GM18873 (cell line): ENCODE results near the gene SLC34A2.

Experiments used
- ATAC-seq: cut with Tn5 transposase; IDR thresholded peaks from one replicate; pipeline ENCODE4 v1.9.1; 2021; ENCODE audit warnings: mild to moderate bottlenecking, moderate library complexity, moderate number of reproducible peaks; ENCODE audit not compliant: unreplicated experiment, low FRiP score

The SLC34A2 gene

DNA sequence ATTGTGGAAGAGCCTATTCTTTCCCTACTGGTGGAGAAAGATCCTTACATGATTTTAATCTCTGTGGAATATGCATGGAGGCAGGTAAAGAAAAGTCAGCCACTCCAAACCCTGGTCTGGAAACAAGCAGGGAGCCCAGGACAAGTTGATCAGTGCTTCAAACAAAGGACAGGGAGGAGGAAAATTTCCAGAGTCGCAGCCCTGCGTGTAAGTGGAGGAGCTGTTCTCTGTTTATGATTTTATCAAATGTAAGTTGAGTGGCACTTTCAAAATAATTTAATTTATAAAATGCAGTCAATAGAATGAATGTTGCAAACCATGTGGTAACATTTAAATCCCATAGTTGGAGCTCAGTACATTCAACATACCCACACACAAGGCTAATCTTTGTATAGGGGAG, 57.0 kb downstream of the SLC34A2 start:
- no peak for ATAC-seq

DNA sequence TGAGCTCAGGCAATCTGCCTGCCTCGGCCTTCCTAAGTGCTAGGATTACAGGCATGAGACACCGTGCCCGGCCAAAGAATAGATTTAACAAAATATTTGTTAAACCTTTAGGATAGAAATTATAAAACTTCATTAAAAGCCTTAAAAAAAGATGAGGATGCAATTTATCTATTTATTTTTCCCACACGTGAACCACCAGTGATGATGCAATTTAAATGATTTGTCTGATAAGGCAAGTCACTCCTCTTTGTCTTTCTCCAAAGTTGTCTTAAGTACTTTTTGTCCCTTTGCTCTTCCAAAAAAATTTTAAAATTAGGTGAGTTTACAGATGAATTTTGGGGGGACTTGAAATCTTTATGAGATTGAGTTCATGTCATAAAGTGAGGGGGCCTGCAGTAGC, 58.2 kb downstream of the SLC34A2 start:
- no peak for ATAC-seq

- no peak for ATAC-seq
Measured at GRCh38 chr4:25722964-25723363, 67.3 kb downstream of the SLC34A2 start.

- ATAC-seq: no peak
Measured at GRCh38 chr4:25723409-25723808, 67.8 kb downstream of the SLC34A2 start.

GRCh38 chr4:25725870-25726269, 70.2 kb downstream of the SLC34A2 start:
- no peak for ATAC-seq

DNA sequence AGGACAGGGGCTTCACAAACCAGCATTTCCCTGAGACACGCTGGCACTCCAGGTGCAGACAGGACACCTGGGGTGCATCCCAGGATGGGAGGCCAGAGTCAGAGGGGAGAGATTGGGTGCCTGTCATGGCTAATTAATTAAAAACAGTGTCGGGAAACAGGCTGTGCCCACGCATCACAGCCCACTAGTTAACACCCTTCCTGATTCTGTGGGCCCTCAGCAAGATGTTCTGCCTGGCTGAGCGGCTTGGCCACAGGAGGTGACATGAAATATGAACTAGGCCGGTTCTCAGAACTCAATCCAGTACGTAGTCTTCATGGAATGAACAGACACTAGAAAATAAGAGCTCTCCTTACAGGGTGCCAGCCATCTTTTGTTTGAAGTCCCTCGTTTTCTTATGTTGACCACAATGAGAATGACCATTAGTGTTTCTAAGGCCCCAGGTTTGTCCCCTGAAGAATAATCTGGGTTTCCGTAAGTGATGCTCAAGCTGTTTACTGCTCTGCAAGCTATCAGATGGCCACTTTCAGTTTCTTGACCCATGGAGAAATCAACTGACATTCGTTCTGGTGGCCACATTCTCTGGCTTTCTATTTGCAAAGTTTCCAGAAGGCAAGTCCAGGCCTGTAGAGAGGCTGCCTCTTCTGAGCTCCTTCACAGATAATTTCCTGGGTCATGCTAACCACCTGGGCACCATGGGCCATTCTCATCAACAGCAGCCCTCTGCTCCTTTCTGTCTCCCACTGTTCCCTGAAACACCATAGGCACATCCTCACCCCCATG, 72.3 kb downstream of the SLC34A2 start:
- ATAC-seq: no peak
